Inflammatory macrophage treated with lipopolysaccharide for 1 hour (primary cell): Measurements from ENCODE around the gene S100PBP.

Experiments
- DNase-seq, 2 donors: peaks; one replicate each; pipeline ENCODE4 v3.0.0-alpha.2; 2020 to 2022

S100PBP gene

GRCh38 chr1:32871364-32872191 is 54.1 kb downstream of the S100PBP start:
- no peak for DNase-seq

- no peak for DNase-seq
These were observed 54.7 kb downstream of the S100PBP start for GRCh38 chr1:32872192-32872460.

- no peak for DNase-seq
These were observed 56.0 kb downstream of the S100PBP start for GRCh38 chr1:32873484-32873883.

- DNase-seq = no peak
These were observed 57.7 kb downstream of the S100PBP start for GRCh38 chr1:32874860-32875752.

GRCh38 chr1:32876341-32877210 is 59.1 kb downstream of the S100PBP start:
- DNase-seq = peak; percentile 38 to 78

GRCh38 chr1:32877211-32878110 is 60.0 kb downstream of the S100PBP start:
- DNase-seq = no peak

GRCh38 chr1:32878183-32878582 is 60.7 kb downstream of the S100PBP start:
- DNase-seq = no peak

GRCh38 chr1:32878637-32879041 is 61.2 kb downstream of the S100PBP start:
- DNase-seq = no peak

GRCh38 chr1:32881291-32881690 is 63.8 kb downstream of the S100PBP start:
- no peak for DNase-seq

- DNase-seq = no peak
These were observed 64.7 kb downstream of the S100PBP start for GRCh38 chr1:32881871-32882850.

GRCh38 chr1:32883338-32884031 is 66.0 kb downstream of the S100PBP start:
- DNase-seq = no peak

- DNase-seq = no peak
These were observed 66.5 kb downstream of the S100PBP start for GRCh38 chr1:32884032-32884372.

GRCh38 chr1:32884726-32885125 is 67.3 kb downstream of the S100PBP start:
- DNase-seq = no peak

GRCh38 chr1:32885676-32886003 is 68.2 kb downstream of the S100PBP start:
- no peak for DNase-seq

GRCh38 chr1:32886004-32886827 is 68.8 kb downstream of the S100PBP start, which contains the start of gene HPCA:
TSS of gene HPCA (plus strand) at chr1:32886491. CDS start at chr1:32888899, 2,408 bp downstream.
- peak in 1 of 2 donors; percentile 52 for DNase-seq

GRCh38 chr1:32886828-32887414 is 69.5 kb downstream of the S100PBP start:
- no peak for DNase-seq

- no peak for DNase-seq
These were observed 70.2 kb downstream of the S100PBP start for GRCh38 chr1:32887623-32888022.

- no peak for DNase-seq
These were observed 70.7 kb downstream of the S100PBP start for GRCh38 chr1:32888134-32888533.
